NCI-H748 (cell line): ENCODE measurements around the gene MTCH2.
A peak's percentile ranks its signal among the peaks of the same experiment; 100 is the strongest.

Source experiments
- DNase-seq: peaks from one replicate; lab custom pipeline; 2025; ENCODE audit not compliant: unreplicated experiment; lab: John Stamatoyannopoulos, UW

Gene MTCH2

GRCh38 chr11:47591764-47592163 is 50.6 kb downstream of the MTCH2 start:
- no peak for DNase-seq

GRCh38 chr11:47589977-47590861 is 52.1 kb downstream of the MTCH2 start:
- DNase-seq: no peak

- DNase-seq: no peak
These were observed 52.8 kb downstream of the MTCH2 start for GRCh38 chr11:47589584-47589976.

GRCh38 chr11:47589118-47589517 is 53.2 kb downstream of the MTCH2 start:
- no peak for DNase-seq

- no peak for DNase-seq
These were observed 54.5 kb downstream of the MTCH2 start for GRCh38 chr11:47587723-47588326.

- no peak for DNase-seq
These were observed 55.2 kb downstream of the MTCH2 start for GRCh38 chr11:47587039-47587716.

- no peak for DNase-seq
These were observed 56.1 kb downstream of the MTCH2 start, which contains the start of gene FAM180B for GRCh38 chr11:47586098-47586855. Gene FAM180B (plus strand): TSS chr11:47586678. CDS start chr11:47586769, 91 bp downstream.

- no peak for DNase-seq
These were observed 58.5 kb downstream of the MTCH2 start for GRCh38 chr11:47583844-47584243.

GRCh38 chr11:47578524-47579494 is 63.5 kb downstream of the MTCH2 start, which contains the start of the genes KBTBD4 and NDUFS3:
Gene KBTBD4 (minus strand): TSS chr11:47578970. CDS start chr11:47578951, 19 bp downstream.
Gene NDUFS3 (plus strand): TSS chr11:47579074. CDS start chr11:47579092, 18 bp downstream.
- DNase-seq: peak; percentile 96

GRCh38 chr11:47577460-47578041 is 64.8 kb downstream of the MTCH2 start:
- DNase-seq: no peak

- DNase-seq: no peak
These were observed 69.0 kb downstream of the MTCH2 start for GRCh38 chr11:47573321-47573720.

- DNase-seq: no peak
These were observed 69.6 kb downstream of the MTCH2 start for GRCh38 chr11:47572715-47573255.

- no peak for DNase-seq
These were observed 70.5 kb downstream of the MTCH2 start for GRCh38 chr11:47571895-47572294.

- DNase-seq: no peak
These were observed 71.0 kb downstream of the MTCH2 start for GRCh38 chr11:47571357-47571729.

GRCh38 chr11:47570651-47571356 is 71.6 kb downstream of the MTCH2 start:
- DNase-seq: no peak

- DNase-seq: no peak
These were observed 72.7 kb downstream of the MTCH2 start for GRCh38 chr11:47569646-47570045.
